Measurements from ENCODE around the gene RBM47. TPM values are rescaled to one million over a fixed set of nuclear protein-coding genes. Genes with fewer than 3 reads are reported as not detected.

The RBM47 gene
- total and polyA plus RNA-seq, 9 of the 15 experiments (the other 6 are each of a cell fraction or from before 2014, with no cell fraction given) = 1.4 to 6.4 (median 3.3) TPM

DNA sequence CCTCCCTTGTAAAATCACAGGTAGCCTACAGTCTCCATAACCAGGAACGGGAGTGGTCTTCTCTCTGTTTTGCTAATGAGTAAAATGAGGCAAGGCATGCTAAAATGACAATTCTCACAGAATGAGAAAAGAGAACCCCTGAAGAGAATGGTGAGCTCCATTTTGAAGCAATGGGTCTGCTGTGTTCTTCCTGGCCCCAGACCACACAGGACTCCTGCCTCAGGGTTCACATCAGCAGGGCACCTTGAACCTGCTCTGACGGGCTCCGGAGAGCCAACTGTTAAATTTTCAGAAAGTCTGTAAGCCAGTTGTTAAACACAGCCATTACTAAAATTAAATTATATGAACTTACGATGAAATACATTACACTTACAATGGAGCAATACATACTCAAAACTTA, 32.1 kb upstream of the RBM47 start:
- intact Hi-C loops (cut with micrococcal nuclease) = no loop called here
- H2AFZ ChIP-seq (ENCODE audit: low read depth, low read length) = no peak overlapping the region
- H3K4me3 ChIP-seq = no peak overlapping the region

DNA sequence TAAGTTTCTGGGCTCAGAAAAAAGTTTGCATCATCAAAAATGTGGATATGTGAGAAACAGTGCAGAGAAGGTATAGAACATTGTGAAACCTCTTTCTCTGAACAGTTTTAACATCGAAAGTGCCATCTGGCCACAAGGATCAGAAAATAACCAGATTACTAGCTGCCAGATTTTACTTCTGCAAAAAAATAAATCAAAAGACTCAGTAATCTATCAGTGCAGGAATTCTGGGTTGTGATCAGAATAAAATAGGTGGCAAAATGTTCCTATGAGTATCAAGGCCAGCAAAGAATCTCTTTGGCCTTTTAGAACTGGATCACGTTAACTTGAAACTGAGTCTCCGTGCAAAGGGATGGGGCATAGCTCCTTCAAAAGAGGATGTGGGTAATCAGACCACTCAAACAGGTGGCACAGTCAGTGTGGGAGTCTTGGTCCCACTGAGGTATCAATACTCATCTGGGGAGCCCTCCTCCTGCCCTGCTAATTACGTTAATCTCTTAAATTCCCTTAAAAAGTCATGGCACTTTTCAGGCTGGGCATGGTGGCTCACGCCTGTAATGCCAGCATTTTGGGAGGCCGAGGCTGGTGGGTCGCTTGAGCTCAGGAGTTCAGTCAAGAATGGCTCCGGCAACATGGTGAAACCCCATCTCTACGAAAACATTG, 26.7 kb upstream of the RBM47 start:
- H3K9me3 ChIP-seq (replicated peaks; ENCODE audit: control insufficient read depth, insufficient read depth, low read depth, low read length) = no peaks in the 10 kb centered on the region
- no peak overlapping the region for H3K27ac ChIP-seq (ENCODE audit: extremely low read depth, low read depth, low read length)
- H3K4me3 ChIP-seq = no peak overlapping the region
- no peaks in the 10 kb centered on the region for H3K9me1 ChIP-seq (ENCODE audit: control insufficient read depth, insufficient read depth, low read length)
- no peaks in the 10 kb centered on the region for H3K79me2 ChIP-seq (ENCODE audit: control insufficient read depth, insufficient read depth, low read length)
- in situ Hi-C loops (cut with MboI) (no loop called here), intact Hi-C loops (cut with micrococcal nuclease) (no loop called here)
- FAIRE-seq = no peak
- no peak overlapping the region for H2AFZ ChIP-seq (ENCODE audit: low read depth, low read length)
- 2% methylated on average over 9 of the region's 9 CpGs for WGBS (ENCODE audit: insufficient coverage, low coverage, missing lambda C conversion rate)
- BruUV-seq (replicated peaks) = no TSS peak
- H3K27me3 ChIP-seq (ENCODE audit: control insufficient read depth in 2 of 2, insufficient read depth in 2 of 2, low read length in 2 of 2) = peaks cover 12 to 20% of the 10 kb centered on the region in 2 experiments; a peak in 4 of 5 replicates
- no peak overlapping the region for H3K4me2 ChIP-seq (ENCODE audit: insufficient read depth, low read length)
- H3K36me3 ChIP-seq (ENCODE audit: control insufficient read depth, insufficient read depth, low read length) = no peaks in the 10 kb centered on the region
- no peak overlapping the region for H3K9ac ChIP-seq (ENCODE audit: insufficient read depth in 1 of 2, low read depth in 2 of 2, low read length in 2 of 2)
- no peaks in the 10 kb centered on the region for H3K4me1 ChIP-seq (replicated peaks in 1 of 2; ENCODE audit: control insufficient read depth in 2 of 2, insufficient read depth in 2 of 2, low read length in 2 of 2)
- ChIA-PET POLR2A (interaction anchor here (2.0 kb wide), 1 partner anchor 20 kb away, joined by 6 read pairs; no protein-coding TSS in a partner anchor), CTCF (ENCODE audit: low intra/inter-chr PET ratio) (no interaction called here)
- ATAC-seq = no peak
- DNase-seq (ENCODE audit: extremely low read depth in 1 of 4, low spot score in 3 of 4) = no peak
- no peaks in the 10 kb centered on the region for H4K20me1 ChIP-seq (replicated peaks; ENCODE audit: control insufficient read depth, insufficient read depth, low read length)
- TF ChIP-seq, protein P1, sequence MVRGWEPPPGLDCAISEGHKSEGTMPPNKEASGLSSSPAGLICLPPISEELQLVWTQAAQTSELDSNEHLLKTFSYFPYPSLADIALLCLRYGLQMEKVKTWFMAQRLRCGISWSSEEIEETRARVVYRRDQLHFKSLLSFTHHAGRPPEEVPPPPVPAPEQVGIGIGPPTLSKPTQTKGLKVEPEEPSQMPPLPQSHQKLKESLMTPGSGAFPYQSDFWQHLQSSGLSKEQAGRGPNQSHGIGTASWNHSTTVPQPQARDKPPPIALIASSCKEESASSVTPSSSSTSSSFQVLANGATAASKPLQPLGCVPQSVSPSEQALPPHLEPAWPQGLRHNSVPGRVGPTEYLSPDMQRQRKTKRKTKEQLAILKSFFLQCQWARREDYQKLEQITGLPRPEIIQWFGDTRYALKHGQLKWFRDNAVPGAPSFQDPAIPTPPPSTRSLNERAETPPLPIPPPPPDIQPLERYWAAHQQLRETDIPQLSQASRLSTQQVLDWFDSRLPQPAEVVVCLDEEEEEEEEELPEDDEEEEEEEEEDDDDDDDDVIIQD (CRISPR knock-in tag; IDR thresholded peaks at IDR 0.05) = no peak
- TF ChIP-seq XRCC3 (IDR thresholded peaks at IDR 0.05) (no peak), CREBBP (IDR thresholded peaks at IDR 0.05; ENCODE audit: low read depth, low read length) (no peak), GTF2F1 (IDR thresholded peaks at IDR 0.05; ENCODE audit: low read depth, low read length) (no peak), ARID2 (IDR thresholded peaks at IDR 0.05) (no peak), ZBED1 (IDR thresholded peaks at IDR 0.05) (no peak), KLF10 (CRISPR knock-in tag; IDR thresholded peaks at IDR 0.05) (no peak), CXXC5 (CRISPR knock-in tag; IDR thresholded peaks at IDR 0.05) (no peak), CCNT2 (IDR thresholded peaks at IDR 0.05; ENCODE audit: borderline replicate concordance, extremely low read depth, insufficient read length, low read depth, low read length) (no peak)
- TF ChIP-seq, protein P2, sequence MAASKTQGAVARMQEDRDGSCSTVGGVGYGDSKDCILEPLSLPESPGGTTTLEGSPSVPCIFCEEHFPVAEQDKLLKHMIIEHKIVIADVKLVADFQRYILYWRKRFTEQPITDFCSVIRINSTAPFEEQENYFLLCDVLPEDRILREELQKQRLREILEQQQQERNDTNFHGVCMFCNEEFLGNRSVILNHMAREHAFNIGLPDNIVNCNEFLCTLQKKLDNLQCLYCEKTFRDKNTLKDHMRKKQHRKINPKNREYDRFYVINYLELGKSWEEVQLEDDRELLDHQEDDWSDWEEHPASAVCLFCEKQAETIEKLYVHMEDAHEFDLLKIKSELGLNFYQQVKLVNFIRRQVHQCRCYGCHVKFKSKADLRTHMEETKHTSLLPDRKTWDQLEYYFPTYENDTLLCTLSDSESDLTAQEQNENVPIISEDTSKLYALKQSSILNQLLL (CRISPR knock-in tag; IDR thresholded peaks at IDR 0.05; ENCODE audit: borderline replicate concordance) = no peak
- TF ChIP-seq, protein P3, sequence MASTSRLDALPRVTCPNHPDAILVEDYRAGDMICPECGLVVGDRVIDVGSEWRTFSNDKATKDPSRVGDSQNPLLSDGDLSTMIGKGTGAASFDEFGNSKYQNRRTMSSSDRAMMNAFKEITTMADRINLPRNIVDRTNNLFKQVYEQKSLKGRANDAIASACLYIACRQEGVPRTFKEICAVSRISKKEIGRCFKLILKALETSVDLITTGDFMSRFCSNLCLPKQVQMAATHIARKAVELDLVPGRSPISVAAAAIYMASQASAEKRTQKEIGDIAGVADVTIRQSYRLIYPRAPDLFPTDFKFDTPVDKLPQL (IDR thresholded peaks at IDR 0.05; ENCODE audit: extremely low read depth, insufficient read length) = no peak

More for the DNA sequence above, 32.1 kb upstream of the RBM47 start:
- TF ChIP-seq TRIM24 (IDR thresholded peaks at IDR 0.05) = no peak
- no peak for TF ChIP-seq PHB2 (IDR thresholded peaks at IDR 0.05; ENCODE audit: low read depth)
- no peak for TF ChIP-seq ZNF717 (CRISPR knock-in tag; IDR thresholded peaks at IDR 0.05)
- no peak for TF ChIP-seq KDM1A (IDR thresholded peaks at IDR 0.05)
- TF ChIP-seq KHSRP (IDR thresholded peaks at IDR 0.05) = no peak
- TF ChIP-seq NFIC (IDR thresholded peaks at IDR 0.05) = no peak
- peaks cover 0 to 3% of the 10 kb centered on the region in 2 experiments; a peak in 2 of 5 replicates for H3K27me3 ChIP-seq (ENCODE audit: control insufficient read depth in 2 of 2, insufficient read depth in 2 of 2, low read length in 2 of 2)
- no peaks in the 10 kb centered on the region for H4K20me1 ChIP-seq (replicated peaks; ENCODE audit: control insufficient read depth, insufficient read depth, low read length)
- no peak overlapping the region for H3K27ac ChIP-seq (ENCODE audit: extremely low read depth, low read depth, low read length)
- H3K9me1 ChIP-seq (ENCODE audit: control insufficient read depth, insufficient read depth, low read length) = no peaks in the 10 kb centered on the region
- H3K79me2 ChIP-seq (ENCODE audit: control insufficient read depth, insufficient read depth, low read length) = no peaks in the 10 kb centered on the region
- no TSS peak for BruUV-seq (replicated peaks)
- DNase-seq (ENCODE audit: extremely low read depth in 1 of 4, low spot score in 3 of 4) = no peak
- no peak for ATAC-seq
- CTCF ChIA-PET (ENCODE audit: low intra/inter-chr PET ratio) = interaction anchor here (0.5 kb wide), 1 partner anchor 589 kb away, joined by 4 read pairs; no protein-coding TSS in a partner anchor
- H3K36me3 ChIP-seq (ENCODE audit: control insufficient read depth, insufficient read depth, low read length) = no peaks in the 10 kb centered on the region
- no peaks in the 10 kb centered on the region for H3K4me1 ChIP-seq (replicated peaks in 1 of 2; ENCODE audit: control insufficient read depth in 2 of 2, insufficient read depth in 2 of 2, low read length in 2 of 2)
- WGBS (ENCODE audit: insufficient coverage, low coverage, missing lambda C conversion rate) = 0% methylated on average over 4 of the region's 4 CpGs
- no peak overlapping the region for H3K4me2 ChIP-seq (ENCODE audit: insufficient read depth, low read length)
- no peak overlapping the region for H3K9ac ChIP-seq (ENCODE audit: insufficient read depth in 1 of 2, low read depth in 2 of 2, low read length in 2 of 2)
- in situ Hi-C loops (cut with MboI) = no loop called here
- FAIRE-seq = no peak
- POLR2A ChIA-PET = interaction anchor here (0.6 kb wide), 1 partner anchor 567 kb away, joined by 4 read pairs; no protein-coding TSS in a partner anchor
- H3K9me3 ChIP-seq (replicated peaks; ENCODE audit: control insufficient read depth, insufficient read depth, low read depth, low read length) = no peaks in the 10 kb centered on the region
